H9 (cell line): Measurements from ENCODE around the gene RNF217. TPM values are rescaled to one million over a fixed set of nuclear protein-coding genes. Genes with fewer than 3 reads are reported as not detected.

Source experiments
- DNase-seq: peaks from one replicate; pipeline ENCODE4 v3.0.0-alpha.2; 2017
- H2AFZ ChIP-seq: one replicate; pipeline ENCODE4 v1.6.1; 2013; ENCODE audit warnings: mild to moderate bottlenecking, low read length, control low read depth, moderate library complexity
- H2AK5ac ChIP-seq: 2 replicates; pipeline ENCODE4 v1.6.1; 2013; ENCODE audit warnings: low read length, control low read depth, mixed read lengths; ENCODE audit not compliant: insufficient read length
- H2BK120ac ChIP-seq: one replicate; pipeline ENCODE4 v1.6.1; 2013; ENCODE audit warnings: low read depth, mild to moderate bottlenecking, low read length, control low read depth, inconsistent platforms; ENCODE audit not compliant: poor library complexity, severe bottlenecking
- H2BK12ac ChIP-seq: 2 replicates; pipeline ENCODE4 v1.6.1; 2013; ENCODE audit warnings: low read length, control low read depth, mixed read lengths, low read depth; ENCODE audit not compliant: insufficient read length
- H2BK15ac ChIP-seq: 2 replicates; pipeline ENCODE4 v1.6.1; 2013; ENCODE audit warnings: low read depth, low read length, control low read depth
- H2BK20ac ChIP-seq: one replicate; pipeline ENCODE4 v1.6.1; 2013; ENCODE audit warnings: low read depth, mild to moderate bottlenecking, low read length, control low read depth, inconsistent platforms; ENCODE audit not compliant: poor library complexity, severe bottlenecking
- H2BK5ac ChIP-seq: 2 replicates; pipeline ENCODE4 v1.6.1; 2013; ENCODE audit warnings: low read length, control low read depth, mixed read lengths; ENCODE audit not compliant: insufficient read length
- H3K14ac ChIP-seq: 2 replicates; pipeline ENCODE4 v1.6.1; 2013; ENCODE audit warnings: low read length, control low read depth; ENCODE audit not compliant: insufficient read depth
- H3K18ac ChIP-seq: 2 replicates; pipeline ENCODE4 v1.6.1; 2013; ENCODE audit warnings: low read depth, mild to moderate bottlenecking, mixed read lengths, low read length, control low read depth; ENCODE audit not compliant: insufficient read length
- H3K23ac ChIP-seq: 2 replicates; pipeline ENCODE4 v1.6.1; 2013; ENCODE audit warnings: low read length, control low read depth, mixed read lengths, low read depth; ENCODE audit not compliant: insufficient read length
- H3K23me2 ChIP-seq: 2 replicates; pipeline ENCODE4 v1.6.1; 2013; ENCODE audit warnings: low read depth, mild to moderate bottlenecking, mixed read lengths, low read length, control low read depth; ENCODE audit not compliant: insufficient read length, poor library complexity, severe bottlenecking
- H3K27ac ChIP-seq: 2 replicates; pipeline ENCODE4 v1.5.1; 2013; ENCODE audit warnings: low read length, control low read depth, mixed read lengths, low read depth; ENCODE audit not compliant: insufficient read length
- H3K27me3 ChIP-seq: 2 replicates; pipeline ENCODE4 v1.6.1; 2013; ENCODE audit warnings: low read length, control low read depth, inconsistent platforms; ENCODE audit not compliant: insufficient read depth
- H3K4ac ChIP-seq: 2 replicates; pipeline ENCODE4 v1.6.1; 2013; ENCODE audit warnings: low read depth, mild to moderate bottlenecking, control low read depth, inconsistent platforms, low read length, moderate library complexity
- H3K4me1 ChIP-seq: 2 replicates; pipeline ENCODE4 v1.6.1; 2013; ENCODE audit warnings: low read length, control low read depth, inconsistent platforms; ENCODE audit not compliant: insufficient read depth
- H3K4me2 ChIP-seq: 2 replicates; pipeline ENCODE4 v1.6.1; 2013; ENCODE audit warnings: low read length, control low read depth, mixed read lengths; ENCODE audit not compliant: insufficient read length, insufficient read depth
- H3K56ac ChIP-seq: 2 replicates; pipeline ENCODE4 v1.6.1; 2013; ENCODE audit warnings: low read depth, mild to moderate bottlenecking, mixed read lengths, low read length, control low read depth; ENCODE audit not compliant: insufficient read length
- H3K79me1 ChIP-seq: 2 replicates; pipeline ENCODE4 v1.6.1; 2013; ENCODE audit warnings: low read depth, mild to moderate bottlenecking, moderate library complexity, low read length, control low read depth, inconsistent platforms; ENCODE audit not compliant: insufficient read depth, poor library complexity, severe bottlenecking
- H3K79me2 ChIP-seq: 2 replicates; pipeline ENCODE4 v1.6.1; 2013; ENCODE audit warnings: low read length, control low read depth, inconsistent platforms; ENCODE audit not compliant: insufficient read depth
- H3K9ac ChIP-seq: 2 replicates; pipeline ENCODE4 v1.6.1; 2013; ENCODE audit warnings: low read length, control low read depth, mixed read lengths; ENCODE audit not compliant: insufficient read length; ENCODE audit errors: extremely low read depth
- H3K9me3 ChIP-seq: one replicate; pipeline ENCODE4 v1.6.1; 2013; ENCODE audit warnings: low read depth, low read length, inconsistent platforms; ENCODE audit not compliant: control insufficient read depth
- H3T11ph ChIP-seq: one replicate; pipeline ENCODE4 v1.6.1; 2013; ENCODE audit warnings: mild to moderate bottlenecking, low read length, control low read depth, inconsistent platforms
- H4K20me1 ChIP-seq: one replicate; pipeline ENCODE4 v1.6.1; 2013; ENCODE audit not compliant: control insufficient read depth, insufficient read length, insufficient read depth
- H4K5ac ChIP-seq: 2 replicates; pipeline ENCODE4 v1.6.1; 2013; ENCODE audit warnings: low read depth, mild to moderate bottlenecking, mixed read lengths, low read length, control low read depth; ENCODE audit not compliant: insufficient read length
- H4K8ac ChIP-seq: replicated peaks from 2 replicates; pipeline ENCODE4 v1.6.1; 2013; ENCODE audit warnings: low read length, control low read depth, mixed read lengths, low read depth; ENCODE audit not compliant: insufficient read length
- H4K91ac ChIP-seq: 2 replicates; pipeline ENCODE4 v1.6.1; 2013; ENCODE audit warnings: low read depth, mild to moderate bottlenecking, moderate library complexity, mixed read lengths, low read length, control low read depth; ENCODE audit not compliant: insufficient read length
- H3K27ac Mint-ChIP-seq, 3 experiments: 2 replicates in 2 of 3; 3 replicates in 1 of 3; pipeline ENCODE4 v1.8.0; 2020 to 2021; ENCODE audit warnings: mixed read lengths in 3 of 3, mild to moderate bottlenecking in 1 of 3, moderate library complexity in 1 of 3
- H3K27me3 Mint-ChIP-seq: 2 replicates; pipeline ENCODE4 v1.8.0; 2021; ENCODE audit warnings: low read depth, mild to moderate bottlenecking, moderate library complexity, mixed read lengths
- H3K36me3 Mint-ChIP-seq, 3 experiments: 2 replicates in 2 of 3; 3 replicates in 1 of 3; pipeline ENCODE4 v1.8.0; 2020 to 2021; ENCODE audit warnings: low read depth in 3 of 3, mixed read lengths in 3 of 3; ENCODE audit not compliant: insufficient read depth in 1 of 3
- H3K4me1 Mint-ChIP-seq, 2 experiments: 2 replicates each; pipeline ENCODE4 v1.8.0; 2020; ENCODE audit warnings: mixed read lengths in 2 of 2
- H3K4me3 Mint-ChIP-seq, 2 experiments: 2 replicates in 1 of 2; 3 replicates in 1 of 2; pipeline ENCODE4 v1.8.0; 2020 to 2021; ENCODE audit warnings: mild to moderate bottlenecking in 2 of 2, mixed read lengths in 2 of 2, moderate library complexity in 1 of 2
- H3K9me3 Mint-ChIP-seq, 2 experiments: 2 replicates in 1 of 2; 3 replicates in 1 of 2; pipeline ENCODE4 v1.8.0; 2020; ENCODE audit warnings: mild to moderate bottlenecking in 2 of 2, mixed read lengths in 2 of 2, moderate library complexity in 1 of 2
- CTCF ChIP-seq: fragments of 200-600 bp; sonication (generic); conservative IDR thresholded peaks from 3 replicates; pipeline ENCODE4 v1.8.0; 2021; ENCODE audit warnings: antibody characterized with exemption, mild to moderate bottlenecking
- WGBS: extraction: QIAGEN DNeasy Blood & Tissue Kit; methylation state at CpG from one replicate; pipeline ENCODE4 v1.1.7; 2013; ENCODE audit warnings: missing lambda C conversion rate, low lambda C conversion rate, mixed read lengths; ENCODE audit not compliant: insufficient read length; ENCODE audit errors: extremely low coverage; 5-methylcytosine and 5-hydroxymethylcytosine counted together
- total RNA-seq: library from RNA; stranded (reverse); gene quantifications from 2 replicates; pipeline ENCODE4 v1.2.1, GENCODE V29; 2021

The RNF217 gene
- total RNA-seq, 1 experiment from 2014 or later = 9.6 TPM

GRCh38 chr6:125058546-125058945 lies 96.3 kb downstream of the RNF217 start:
- H3K9me3 ChIP-seq = no peaks in the 10 kb centered on the region
- no peak overlapping the region; a peak in 2 of 7 replicates for H3K27ac Mint-ChIP-seq
- no peaks in the 10 kb centered on the region for H3K23me2 ChIP-seq
- H4K20me1 ChIP-seq = no peaks in the 10 kb centered on the region
- no peak overlapping the region for H2BK15ac ChIP-seq
- H2BK12ac ChIP-seq = no peak overlapping the region
- no peak overlapping the region for H4K5ac ChIP-seq
- no peak overlapping the region for H3K56ac ChIP-seq
- WGBS = no CpG with 5 or more reads among the region's 1 CpG
- H3K23ac ChIP-seq = no peak overlapping the region
- H2BK20ac ChIP-seq = no peak overlapping the region
- H3K4me1 ChIP-seq = no peaks in the 10 kb centered on the region
- no peaks in the 10 kb centered on the region for H3K27me3 Mint-ChIP-seq
- no peak overlapping the region for H2BK120ac ChIP-seq
- H3K27ac ChIP-seq = no peak overlapping the region
- H3K9ac ChIP-seq = no peak overlapping the region
- H3K36me3 Mint-ChIP-seq = no peaks in the 10 kb centered on the region
- no peak overlapping the region for H4K8ac ChIP-seq
- no peaks in the 10 kb centered on the region for H3K27me3 ChIP-seq
- no peak overlapping the region for H3K4ac ChIP-seq
- H2AFZ ChIP-seq = no peak overlapping the region
- H3K14ac ChIP-seq = no peak overlapping the region
- H3K4me3 Mint-ChIP-seq = no peak overlapping the region
- H3K18ac ChIP-seq = no peak overlapping the region
- no peaks in the 10 kb centered on the region for H3K79me2 ChIP-seq
- no peaks in the 10 kb centered on the region for H3K79me1 ChIP-seq
- H4K91ac ChIP-seq = no peak overlapping the region
- no peaks in the 10 kb centered on the region for H3K4me1 Mint-ChIP-seq
- TF ChIP-seq CTCF = no peak
- no peaks in the 10 kb centered on the region for H3K9me3 Mint-ChIP-seq
- H2AK5ac ChIP-seq = no peak overlapping the region
- DNase-seq = no peak
- no peak overlapping the region for H3T11ph ChIP-seq
- no peak overlapping the region for H2BK5ac ChIP-seq
- no peak overlapping the region for H3K4me2 ChIP-seq
